GM21423 (cell line): ENCODE results near the gene ALOX15.
"Not testable (repeated sequence)": the region's sequence is repeated elsewhere in the genome, so short reads cannot be mapped to it uniquely, and the experiment has no call there.

Experiments
- ATAC-seq: cut with Tn5 transposase; IDR thresholded peaks from one replicate; pipeline ENCODE4 v1.9.1; 2021; ENCODE audit warnings: mild to moderate bottlenecking, moderate library complexity; ENCODE audit not compliant: unreplicated experiment

ALOX15 gene, protein sequence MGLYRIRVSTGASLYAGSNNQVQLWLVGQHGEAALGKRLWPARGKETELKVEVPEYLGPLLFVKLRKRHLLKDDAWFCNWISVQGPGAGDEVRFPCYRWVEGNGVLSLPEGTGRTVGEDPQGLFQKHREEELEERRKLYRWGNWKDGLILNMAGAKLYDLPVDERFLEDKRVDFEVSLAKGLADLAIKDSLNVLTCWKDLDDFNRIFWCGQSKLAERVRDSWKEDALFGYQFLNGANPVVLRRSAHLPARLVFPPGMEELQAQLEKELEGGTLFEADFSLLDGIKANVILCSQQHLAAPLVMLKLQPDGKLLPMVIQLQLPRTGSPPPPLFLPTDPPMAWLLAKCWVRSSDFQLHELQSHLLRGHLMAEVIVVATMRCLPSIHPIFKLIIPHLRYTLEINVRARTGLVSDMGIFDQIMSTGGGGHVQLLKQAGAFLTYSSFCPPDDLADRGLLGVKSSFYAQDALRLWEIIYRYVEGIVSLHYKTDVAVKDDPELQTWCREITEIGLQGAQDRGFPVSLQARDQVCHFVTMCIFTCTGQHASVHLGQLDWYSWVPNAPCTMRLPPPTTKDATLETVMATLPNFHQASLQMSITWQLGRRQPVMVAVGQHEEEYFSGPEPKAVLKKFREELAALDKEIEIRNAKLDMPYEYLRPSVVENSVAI

DNA sequence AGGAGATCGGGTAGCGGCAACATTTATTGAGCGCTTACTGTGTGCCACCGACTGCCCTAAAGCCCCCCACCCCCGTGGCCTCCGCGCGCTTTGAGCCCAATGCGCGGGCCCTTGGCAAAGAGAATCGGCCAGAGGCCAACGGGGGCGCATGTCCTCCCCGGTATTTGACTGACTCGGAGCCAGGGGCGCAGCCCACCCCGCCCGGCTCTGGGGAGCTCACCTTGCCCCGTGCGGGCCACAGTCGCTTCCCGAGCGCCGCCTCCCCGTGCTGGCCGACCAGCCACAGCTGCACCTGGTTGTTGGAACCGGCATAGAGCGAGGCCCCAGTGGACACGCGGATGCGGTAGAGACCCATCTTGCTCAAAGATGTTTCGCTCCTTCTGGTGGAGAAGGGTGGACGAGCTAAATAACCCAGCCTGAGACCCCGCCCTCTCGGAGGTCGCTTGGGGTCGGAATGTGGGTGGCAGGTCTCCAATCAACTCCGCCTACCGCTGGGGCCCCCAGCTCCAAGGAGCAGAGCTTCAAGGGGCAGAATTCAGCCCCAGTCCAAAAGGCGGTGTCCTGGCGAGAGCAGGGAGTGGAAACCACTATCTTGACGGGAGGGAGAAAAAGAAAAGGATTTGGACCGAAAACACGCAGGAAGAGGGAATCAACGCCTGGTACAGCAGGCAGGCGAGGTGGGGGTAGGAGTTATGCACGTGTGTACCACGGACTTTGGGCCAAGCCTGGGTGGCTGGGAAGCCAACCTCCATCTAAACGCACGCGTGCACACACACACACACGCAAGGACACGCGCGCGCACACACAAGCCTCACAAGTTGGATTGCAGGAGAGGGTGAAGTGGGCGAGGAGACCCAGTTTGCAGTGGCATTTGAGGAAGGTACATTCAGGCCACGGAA is at the start of gene ALOX15:
Gene ALOX15 (minus strand): TSS at position 382 of the 899 bp plus-strand sequence. CDS start 27 bp downstream, at position 355.
- no peak for ATAC-seq

DNA sequence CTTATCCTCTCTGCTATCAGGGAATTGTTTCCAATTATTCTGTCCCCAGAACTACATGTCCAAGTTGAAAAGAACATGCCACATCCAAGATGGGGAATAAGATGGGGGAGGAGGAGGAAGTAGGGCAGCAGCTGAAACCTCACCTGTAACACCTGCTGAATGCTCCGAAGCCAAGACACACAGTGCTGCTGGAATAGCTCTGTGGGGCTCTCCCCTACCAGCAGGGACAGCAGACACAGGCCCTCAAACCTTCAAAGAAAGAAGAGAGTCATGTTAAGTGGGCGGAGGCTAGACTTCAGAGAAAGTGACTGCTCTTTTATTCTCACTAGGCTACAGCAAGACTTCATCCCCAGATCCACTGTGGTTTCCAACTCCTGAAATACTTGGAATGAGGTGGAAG is 49.3 kb upstream of the ALOX15 start:
- ATAC-seq = no peak

DNA sequence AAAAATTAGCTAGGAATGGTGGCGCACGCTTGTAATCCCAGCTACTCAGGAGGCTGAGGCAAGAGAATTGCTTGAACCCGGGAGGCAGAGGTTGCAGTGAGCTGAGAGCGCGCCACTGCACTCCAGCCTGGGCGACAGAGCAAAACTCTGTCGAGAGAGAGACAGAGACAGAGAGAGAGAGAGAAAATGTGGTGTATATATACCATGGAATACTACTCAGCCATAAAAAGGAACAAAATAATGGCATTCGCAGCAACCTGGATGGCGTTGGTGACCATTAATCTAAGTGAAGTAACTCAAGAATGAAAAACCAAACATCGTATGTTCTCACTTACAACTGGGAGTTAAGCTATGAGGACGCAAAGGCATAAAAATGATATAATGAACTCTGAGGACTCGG is 48.4 kb upstream of the ALOX15 start:
- ATAC-seq = not testable (repeated sequence)

DNA sequence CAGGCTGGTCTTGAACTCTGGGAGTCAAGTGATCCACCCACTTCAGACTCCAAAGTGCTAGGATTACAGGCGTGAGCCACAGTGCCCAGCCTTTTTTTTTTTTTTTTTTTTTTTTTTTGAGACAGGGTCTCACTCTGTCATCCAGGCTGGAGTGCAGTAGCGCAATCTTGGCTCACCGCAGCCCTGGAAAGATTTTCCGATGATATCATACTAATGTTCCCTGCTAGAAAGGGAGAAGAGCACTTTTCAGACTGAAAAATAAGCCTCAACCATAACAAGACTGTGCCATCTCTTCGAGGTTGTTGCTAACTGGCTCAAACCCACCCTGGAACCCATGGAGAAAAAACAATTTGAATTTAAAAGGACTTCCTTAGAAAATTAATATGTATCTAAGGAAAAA is 42.3 kb upstream of the ALOX15 start:
- not testable (repeated sequence) for ATAC-seq

DNA sequence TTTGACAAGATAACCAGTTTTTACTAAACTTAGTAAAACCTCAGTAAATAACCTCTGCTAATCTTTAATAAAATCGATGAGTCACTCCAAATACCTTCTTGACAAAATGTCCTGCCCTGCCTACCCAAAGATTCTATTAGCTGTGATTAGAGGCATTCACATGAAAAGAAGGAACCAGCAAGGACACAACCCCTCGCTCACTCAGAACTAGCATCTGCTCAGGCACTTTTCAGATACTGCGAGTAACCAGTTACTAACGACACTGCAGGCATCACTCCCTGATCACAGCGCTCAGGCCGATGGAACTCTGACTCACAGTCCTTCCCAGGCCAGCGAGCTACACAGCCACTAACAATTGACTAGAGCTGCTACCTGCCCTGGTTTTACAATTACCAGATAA is 38.2 kb upstream of the ALOX15 start:
- no peak for ATAC-seq

DNA sequence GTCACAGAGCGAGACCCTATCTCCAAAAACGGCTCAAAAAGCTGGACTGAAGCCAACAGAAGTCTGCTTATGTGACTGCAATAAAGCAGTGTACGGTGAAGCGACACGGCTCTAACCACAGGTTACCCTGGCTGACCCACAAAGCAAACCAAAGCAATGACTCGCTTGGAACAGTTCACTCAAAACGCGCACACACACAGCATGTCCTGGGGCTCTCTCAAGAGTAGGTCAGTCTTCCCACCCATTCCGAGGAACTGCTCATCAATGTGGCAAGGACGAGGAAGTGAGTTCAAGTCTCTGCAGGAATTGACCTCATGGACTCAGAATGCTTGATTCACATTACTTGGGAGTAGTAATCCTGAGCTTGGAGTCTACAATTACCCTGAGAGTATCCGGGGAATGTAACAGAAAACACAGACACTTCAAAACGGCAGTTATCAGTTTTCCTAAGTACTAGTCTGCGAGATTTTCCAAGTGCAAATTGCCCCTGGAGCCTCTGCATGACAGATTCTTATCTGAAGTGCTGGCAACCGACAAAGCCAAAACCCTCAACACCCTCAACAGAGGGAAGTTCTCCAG is 37.1 kb upstream of the ALOX15 start:
- ATAC-seq = no peak

DNA sequence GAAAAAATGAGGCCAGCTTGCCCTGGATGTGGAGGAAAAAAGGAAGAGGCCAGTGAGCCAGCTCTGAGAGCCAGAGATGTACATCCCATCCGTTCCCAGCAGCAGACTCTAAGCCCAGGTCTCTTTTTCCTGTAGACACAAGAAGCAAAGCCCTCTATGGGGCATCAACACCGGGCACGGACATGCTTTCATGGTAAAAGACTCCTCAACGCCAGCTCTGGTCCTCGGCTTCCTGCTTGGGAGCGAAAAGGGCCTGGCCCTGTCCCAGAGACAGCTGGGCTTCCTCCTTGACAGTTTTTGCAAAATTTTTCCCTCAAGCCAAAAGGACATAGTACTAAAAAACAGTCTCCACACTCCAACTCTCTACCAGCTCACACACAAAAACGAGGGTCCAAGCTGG is 35.3 kb upstream of the ALOX15 start:
- no peak for ATAC-seq

DNA sequence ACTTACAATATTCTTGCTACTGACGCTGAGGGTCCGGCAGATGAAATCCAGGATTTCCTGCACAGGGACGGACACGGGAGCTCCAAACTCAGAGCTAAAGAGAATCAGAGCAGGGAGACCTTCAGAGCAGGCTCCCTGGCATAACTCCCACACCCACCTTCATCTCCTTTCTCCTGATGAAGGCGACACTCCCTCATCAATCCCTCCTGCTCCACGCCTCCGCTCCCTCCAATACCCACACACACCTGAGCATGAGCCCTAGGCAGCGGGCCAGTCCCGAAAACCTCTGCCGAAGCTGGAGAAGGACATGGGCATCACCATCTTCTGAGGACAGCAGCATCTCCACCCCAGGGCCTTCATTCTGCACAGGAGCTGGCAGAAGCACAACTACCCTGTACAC is 34.3 kb upstream of the ALOX15 start:
- ATAC-seq = no peak

DNA sequence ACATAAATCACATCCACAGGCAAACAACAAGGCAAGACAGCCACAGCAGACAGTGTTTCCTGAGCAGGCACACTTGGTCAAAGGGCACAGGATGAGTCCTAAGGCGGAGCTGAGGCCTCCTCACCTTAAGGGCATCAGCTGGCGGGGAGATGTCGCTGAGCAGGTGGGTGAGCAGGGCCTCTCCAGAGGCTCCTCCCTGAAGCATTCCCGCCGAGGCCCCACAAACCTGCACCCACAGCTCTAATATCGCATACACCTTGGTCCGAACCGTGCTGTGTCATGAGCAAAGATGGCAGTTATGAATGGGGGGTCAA is 33.2 kb upstream of the ALOX15 start:
- ATAC-seq = no peak

DNA sequence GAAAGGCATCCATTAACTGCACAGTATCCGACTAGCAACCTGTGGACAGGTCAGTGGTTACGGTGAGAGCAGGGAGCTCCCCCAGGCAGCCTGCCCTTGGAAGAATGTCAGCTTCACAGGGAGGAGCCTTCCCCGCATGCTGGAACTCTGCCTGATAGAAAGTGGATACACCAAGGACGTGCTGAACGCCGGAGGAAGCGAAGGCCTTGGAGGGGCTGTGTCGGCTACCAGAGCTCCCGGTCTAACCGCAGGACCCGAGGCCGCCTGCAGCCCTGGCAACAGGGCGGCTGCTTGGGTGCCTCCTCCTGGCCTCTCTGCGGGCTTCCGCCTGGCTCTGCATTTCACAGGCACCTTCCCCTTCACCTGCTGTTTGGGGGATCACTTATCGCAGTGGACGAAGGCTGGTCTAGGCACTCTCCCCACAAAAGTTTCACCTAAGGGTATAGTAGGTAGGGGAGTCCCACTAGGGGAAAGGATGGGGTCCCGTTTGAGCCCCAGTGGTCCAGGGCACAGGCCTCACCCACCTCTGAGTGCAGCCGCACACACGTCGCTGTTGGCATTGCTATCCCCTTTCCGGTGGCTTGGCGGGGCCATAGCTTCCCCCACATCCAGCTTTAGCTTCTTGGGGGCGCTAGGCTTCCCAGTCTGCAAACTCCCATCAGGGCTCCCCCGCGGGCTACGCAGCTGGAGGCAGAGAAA is 32.7 kb upstream of the ALOX15 start:
- no peak for ATAC-seq

DNA sequence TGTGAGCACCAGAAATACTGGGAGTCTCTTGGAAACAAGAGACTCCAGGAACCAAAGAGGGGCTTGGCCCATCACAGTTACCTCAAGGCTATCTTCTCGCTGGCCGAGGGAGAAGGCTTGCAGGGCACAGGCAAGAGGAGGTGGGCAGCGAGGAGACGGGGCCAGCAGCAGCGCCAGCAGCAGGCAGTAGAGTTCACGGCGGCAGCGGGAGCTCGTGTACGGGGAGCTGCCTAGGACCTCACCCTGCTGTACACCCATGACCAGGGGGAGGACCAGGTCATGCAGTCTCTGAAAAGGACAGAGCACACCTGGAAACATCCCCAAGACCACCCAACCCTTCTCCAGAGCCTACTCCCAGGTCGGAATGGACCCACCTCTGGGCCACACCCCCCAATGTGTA is 31.7 kb upstream of the ALOX15 start:
- ATAC-seq = no peak

DNA sequence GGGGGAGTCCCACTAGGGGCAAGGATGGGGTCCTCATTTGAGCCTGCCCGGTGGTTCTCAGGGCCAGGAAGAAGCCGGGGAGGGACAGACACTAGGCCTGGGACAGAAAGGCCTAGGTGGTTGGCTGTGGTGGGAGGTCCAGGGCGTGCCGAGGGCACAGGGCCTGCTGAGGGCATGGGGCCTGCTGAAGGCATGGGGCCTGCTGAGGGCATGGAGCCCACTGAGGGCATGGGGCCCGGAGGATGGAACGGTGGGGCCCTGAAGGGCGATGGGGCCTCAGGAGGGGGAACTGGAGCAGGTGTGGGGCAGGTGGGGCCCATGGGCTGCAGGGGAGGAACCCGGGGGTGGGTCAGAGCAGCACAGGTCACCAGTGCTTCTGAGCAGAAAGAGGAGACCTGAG is 31.3 kb upstream of the ALOX15 start:
- no peak for ATAC-seq

DNA sequence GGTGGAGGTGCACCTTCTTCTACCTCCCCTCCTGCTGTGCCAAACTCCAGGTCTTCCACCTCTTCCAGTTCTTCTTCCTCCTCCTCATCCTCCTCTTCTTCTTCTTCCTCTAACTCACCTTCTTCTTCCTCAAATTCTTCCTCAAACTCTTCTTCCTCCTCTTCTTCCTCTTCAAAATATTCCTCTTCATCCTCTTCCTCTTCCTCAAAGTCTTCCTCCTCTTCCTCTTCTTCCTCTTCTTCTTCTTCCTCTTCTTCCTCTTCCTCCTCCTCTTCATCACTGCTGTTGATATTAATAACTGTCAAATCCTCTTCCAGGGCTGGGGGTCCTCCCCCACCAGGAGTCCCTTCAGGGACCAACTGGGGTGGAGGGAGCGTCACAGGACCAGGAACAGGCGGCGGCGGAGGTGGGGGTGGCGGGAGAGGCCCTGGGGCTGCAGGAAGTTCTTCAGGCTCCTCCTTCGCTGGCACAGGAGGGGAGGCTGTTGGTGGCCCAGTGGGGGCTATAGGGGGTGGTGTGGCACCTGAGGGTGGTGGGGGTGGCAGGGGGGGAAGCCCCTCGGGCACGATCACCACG is 30.7 kb upstream of the ALOX15 start:
- ATAC-seq = no peak

DNA sequence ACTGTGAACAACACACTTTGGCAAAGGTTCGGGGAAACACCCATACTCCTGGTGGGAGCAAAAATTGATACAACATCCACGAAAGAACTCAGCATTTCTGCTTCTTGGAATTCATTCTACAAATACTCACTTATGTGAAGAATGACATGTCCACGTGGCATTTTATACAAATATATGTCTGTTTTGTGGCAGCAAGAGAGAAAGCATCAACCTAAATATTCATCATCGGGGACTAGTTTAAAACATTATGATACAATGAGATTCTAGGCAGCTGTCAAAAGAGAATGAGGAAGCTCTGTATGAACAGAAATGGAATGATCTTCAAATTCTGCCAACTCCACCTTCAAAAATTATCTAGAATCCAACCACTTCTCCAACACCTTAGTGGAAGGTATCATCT is 25.7 kb upstream of the ALOX15 start:
- no peak for ATAC-seq

DNA sequence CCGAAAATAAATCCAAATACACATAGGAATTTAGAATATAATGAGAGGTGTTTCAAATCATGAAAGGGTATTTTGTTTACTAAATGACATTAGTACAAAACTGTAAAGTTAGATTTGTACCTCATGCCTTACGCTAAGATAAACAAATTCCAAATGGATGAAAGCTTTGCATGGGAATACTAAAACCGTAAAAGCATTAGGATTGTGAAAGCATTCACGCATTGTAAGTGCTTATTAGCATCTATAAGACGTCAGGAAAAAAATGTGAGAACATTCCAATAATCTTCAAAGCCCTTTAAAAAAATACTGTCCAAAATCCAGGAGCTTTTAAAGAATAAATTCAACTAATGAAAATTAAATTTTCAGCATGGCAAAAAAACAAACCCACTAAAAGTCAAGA is 24.8 kb upstream of the ALOX15 start:
- no peak for ATAC-seq

DNA sequence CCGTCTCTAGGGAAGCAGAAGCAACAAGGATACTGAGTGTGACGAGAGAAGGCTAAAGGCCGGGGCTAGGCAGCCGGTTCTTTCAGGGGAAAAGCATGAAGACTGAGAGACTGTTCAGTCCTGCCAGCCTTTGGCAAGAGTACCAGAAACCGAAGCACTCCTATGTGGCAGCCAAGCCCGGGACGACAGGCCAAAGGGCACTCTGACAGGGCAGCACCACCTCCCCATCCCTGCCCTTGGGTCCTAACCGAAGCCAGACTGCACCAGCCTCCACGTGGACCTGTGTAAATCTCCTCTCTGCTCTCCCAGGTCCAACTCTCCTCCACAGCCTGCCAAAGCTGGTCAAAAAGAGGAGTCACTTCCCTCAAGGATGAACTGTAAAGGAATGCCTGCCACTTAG is 23.5 kb upstream of the ALOX15 start:
- no peak for ATAC-seq

DNA sequence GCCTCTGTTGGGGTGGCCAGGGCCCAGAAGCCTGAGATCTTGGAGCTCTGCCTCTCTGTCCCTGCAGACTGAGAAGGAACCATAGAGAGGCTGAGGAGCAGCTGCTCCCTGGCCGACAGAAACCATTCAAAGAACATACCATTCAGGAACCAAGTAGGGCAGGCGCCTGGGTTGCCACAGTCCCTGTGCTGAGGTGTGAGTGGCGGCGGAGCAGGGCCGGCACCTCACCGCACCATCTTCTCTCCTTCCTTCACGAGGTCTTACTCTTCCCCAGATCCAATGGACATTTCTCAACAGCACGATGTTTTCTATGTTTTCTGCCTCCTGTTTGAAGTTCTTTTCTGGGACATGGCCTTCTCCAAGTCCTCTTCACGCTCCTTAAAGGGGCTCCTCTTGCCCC is 22.8 kb upstream of the ALOX15 start:
- ATAC-seq = no peak

DNA sequence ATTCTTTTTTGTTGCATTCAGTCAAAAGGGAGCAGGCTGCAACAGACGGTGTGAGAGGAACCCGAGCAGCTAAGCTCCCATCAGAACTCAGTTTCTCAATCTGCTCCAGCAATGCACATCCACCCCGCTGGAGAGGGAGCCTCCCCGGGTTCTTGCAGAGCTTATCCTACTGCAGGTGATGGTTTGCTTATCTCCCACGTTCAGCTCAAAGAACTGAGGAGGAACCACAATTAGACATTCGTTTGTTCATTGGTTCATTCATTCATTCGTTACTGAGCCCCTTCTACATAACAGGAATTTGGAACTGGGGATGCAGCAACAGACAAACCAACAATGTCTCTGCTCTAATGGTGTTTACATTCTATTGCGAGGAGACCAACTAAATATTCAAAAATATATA is 22.2 kb upstream of the ALOX15 start:
- no peak for ATAC-seq

DNA sequence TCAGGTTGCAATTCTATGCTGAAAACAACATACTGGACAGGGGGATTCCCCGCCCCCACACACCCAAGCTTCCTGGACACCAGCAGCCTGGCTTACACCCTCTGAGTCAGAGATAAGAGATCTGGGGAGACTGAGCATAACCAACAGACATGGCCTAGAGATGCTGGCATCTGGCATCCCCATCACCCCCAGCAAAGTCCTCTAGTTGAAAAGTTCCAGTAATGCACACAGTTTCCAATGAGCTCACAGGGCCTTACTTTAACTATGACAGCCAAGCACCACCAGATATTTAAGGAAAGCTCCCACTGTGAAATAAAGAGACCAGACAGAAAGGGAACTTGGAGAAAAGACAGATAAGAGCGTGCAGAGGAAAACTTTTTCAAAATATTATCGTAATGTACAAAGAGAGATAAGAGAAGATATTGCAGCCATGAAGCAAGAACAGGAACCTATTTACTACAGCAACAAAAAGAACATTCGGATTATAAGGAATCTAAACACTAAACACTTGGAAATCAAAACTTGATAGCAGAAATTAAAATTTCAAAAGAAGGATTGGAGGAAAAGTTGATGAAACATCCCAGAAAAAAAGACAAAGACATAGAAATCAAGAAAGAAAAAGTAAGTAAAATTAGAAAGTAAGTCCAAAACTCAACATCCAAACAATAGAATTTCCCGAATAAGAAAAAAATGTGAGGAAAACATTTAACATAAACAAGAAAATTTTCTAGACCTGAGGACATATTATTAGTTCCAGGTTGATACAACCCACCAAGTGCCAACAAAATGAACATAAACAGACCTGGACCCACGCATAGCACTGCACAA is 17.2 kb upstream of the ALOX15 start:
- ATAC-seq = no peak

DNA sequence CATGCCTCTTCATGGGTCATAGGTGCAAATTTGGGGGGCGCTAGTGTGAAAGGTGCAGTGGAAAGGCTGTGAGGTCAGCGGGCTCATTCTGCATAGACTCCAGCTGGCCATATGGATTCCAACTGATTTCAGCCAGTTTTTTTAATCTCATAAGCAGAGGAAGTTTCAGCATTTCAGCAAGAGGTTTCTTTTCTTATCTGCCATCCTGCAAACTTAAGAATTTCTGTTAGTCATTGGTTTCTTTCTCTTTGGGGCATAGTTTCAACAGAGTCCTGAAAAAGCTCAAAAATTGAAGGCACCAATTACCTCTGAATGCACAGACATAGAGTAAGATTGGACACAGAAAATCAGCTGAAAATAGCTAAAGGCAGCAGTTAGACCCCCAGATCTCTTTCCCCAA is 16.2 kb upstream of the ALOX15 start:
- no peak for ATAC-seq
